Head of caudate nucleus (tissue), 42 donors: ENCODE measurements around the gene RXFP2.

Source experiments
- DNase-seq, 42 donors: peaks; one replicate each; pipeline versions ENCODE4 v3.0.0 to v3.0.0-alpha.2; 2020 to 2021; ENCODE audit warnings: mixed read lengths in 7 of 42
- intact Hi-C: fragments of 100-400 bp; cut with DNase I; formaldehyde crosslinking; loops from one replicate; pipeline ENCODE4 v1.15.0; 2022

RXFP2 gene

GRCh38 chr13:31739226-31739625, at the start of gene RXFP2:
RXFP2 (plus strand) TSS chr13:31739526; CDS start chr13:31739613, 87 bp downstream.
- intact Hi-C loops: no loop called here
- no peak for DNase-seq

DNA sequence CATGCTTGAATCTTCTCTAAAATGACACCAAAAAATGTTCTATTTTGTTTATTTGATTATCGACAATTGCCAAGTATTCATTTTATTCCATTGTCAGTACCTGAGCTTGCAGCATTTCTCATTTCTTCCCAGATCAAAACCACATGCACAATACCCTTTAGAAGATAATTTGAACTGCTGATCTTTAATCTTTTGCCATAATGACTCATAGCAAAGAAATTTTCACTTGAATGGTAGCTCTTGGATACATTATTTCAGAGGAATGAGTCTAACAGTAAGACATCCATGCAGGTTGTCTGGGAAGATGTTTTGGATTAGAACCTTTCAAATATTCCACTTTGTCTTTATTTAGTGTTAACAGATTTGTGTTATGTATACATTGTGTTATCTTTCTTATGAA, 42.0 kb upstream of the RXFP2 start:
- no peak for DNase-seq
- intact Hi-C loops: no loop called here

DNA sequence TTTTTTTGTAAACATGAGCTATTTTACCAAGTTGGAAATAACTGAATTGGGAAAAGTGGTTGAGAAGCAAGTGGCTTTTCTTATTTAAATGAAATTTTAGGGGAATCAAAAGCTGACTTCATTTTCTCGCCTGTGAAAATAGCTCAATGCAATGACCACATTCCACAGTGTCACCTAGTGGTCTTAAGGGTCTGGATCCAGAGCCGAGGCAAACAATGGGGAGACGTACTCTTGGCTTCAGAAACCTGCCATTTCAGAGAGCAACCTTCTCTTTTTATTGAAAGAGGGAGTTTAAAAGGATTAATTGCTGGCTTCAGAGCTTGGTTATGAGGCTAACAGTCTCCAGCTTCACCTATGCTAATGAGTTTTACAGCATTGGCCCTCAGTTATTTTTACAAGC, 39.7 kb upstream of the RXFP2 start:
- no peak for DNase-seq
- intact Hi-C loops: no loop called here

DNA sequence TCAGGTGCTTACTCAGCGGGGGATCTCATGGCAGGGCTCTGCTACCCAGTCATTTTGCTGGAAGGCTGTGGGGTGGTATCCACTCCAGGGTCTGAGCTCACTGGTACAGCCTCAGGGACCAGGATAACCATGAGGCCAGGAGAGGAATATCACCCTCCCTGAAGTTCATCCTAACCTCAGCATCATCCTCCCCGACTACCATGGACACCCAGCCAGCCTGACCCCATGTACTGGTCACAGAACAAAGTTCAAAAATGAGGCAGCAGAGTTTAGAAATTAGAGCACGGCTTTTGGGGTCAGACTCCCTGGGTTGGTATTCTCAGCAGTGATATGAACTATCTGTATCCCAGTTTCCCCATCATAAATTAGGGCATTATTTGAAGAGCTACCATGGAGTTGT, 35.5 kb upstream of the RXFP2 start:
- DNase-seq: no peak
- intact Hi-C loops: no loop called here

DNA sequence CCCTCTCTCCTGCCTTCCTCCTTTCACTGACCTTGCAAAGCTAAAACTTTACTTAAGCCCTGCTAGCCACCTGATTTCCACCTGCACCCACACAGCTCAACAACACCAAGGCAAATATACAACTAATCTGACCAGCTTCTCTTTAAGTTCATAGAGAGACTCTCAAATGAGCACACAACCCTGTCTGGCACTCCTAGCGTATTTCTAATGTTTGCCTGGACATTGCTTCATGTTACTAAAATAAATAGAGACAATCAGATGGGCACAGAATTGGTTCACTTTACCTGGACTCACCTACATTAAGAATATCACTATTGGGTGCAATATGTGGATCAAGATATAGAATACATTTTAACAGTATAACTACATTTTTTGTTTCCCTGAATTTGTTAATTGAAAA, 33.2 kb upstream of the RXFP2 start:
- DNase-seq: no peak
- intact Hi-C loops: no loop called here

DNA sequence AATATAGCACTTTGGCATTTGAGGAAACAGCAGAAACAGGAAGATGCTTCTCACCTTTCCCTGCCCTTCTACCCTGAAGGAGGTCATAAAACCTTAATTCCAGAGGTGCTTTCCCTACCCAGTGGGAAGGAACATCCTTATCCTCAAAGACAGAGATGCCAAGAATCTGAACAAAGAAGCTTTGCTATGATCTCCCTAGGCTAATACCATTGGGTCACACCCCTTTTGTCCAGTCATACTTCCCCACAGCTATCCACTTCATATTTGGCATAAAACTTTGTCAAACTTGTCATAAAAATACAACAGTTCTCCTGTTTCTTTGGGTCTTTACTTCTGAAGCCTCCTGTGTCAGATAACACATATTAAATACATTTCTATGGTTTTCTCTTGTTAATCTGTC, 21.7 kb upstream of the RXFP2 start:
- DNase-seq: no peak
- intact Hi-C loops: no loop called here

- no peak for DNase-seq
- intact Hi-C loops: no loop called here
Measured at GRCh38 chr13:31719214-31719613, 20.1 kb upstream of the RXFP2 start.

DNA sequence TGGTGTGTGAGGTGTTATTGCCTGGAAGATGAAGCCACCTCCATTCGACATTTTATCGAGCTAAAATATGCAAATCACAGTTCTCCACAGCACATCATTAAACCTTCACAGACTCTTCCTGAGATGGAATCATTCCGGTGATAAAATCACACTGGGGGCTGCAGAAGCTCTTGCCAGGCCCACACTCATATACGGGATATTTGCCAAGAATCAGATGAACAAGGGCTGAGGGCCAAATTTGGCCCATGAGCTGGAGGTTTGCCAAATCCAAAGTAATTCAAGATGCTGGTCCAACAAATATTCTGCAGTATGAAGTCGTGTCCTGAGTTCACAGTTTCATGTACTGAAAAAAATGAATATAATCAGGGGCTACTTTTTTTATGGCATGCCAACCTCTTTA, 16.7 kb upstream of the RXFP2 start:
- intact Hi-C loops: no loop called here
- no peak for DNase-seq

DNA sequence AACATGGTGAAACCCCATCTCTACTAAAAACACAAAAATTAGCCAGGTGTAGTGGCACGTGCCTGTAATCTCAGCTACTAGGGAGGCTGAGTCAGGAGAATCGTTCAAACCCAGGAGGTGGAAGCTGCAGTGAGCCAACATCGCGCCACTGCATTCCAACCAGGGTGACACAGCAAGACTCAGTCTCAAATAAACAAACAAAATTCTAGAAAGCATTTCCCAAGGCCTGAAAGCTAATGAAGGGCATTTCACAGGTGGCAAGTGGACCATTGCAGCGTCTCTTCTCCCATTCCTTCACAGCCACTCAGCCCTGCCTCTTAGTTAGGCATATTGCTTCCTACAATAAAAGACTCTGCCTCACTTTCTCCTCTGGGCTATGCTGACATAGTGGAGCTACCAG, 13.5 kb upstream of the RXFP2 start:
- DNase-seq: no peak
- intact Hi-C loops: no loop called here

- intact Hi-C loops: no loop called here
Measured at GRCh38 chr13:31731921-31732320, 7.4 kb upstream of the RXFP2 start.

GRCh38 chr13:31733066-31733465, 6.3 kb upstream of the RXFP2 start:
- intact Hi-C loops: no loop called here
- no peak for DNase-seq

More at GRCh38 chr13:31731921-31732320, 7.4 kb upstream of the RXFP2 start:
- DNase-seq: no peak

DNA sequence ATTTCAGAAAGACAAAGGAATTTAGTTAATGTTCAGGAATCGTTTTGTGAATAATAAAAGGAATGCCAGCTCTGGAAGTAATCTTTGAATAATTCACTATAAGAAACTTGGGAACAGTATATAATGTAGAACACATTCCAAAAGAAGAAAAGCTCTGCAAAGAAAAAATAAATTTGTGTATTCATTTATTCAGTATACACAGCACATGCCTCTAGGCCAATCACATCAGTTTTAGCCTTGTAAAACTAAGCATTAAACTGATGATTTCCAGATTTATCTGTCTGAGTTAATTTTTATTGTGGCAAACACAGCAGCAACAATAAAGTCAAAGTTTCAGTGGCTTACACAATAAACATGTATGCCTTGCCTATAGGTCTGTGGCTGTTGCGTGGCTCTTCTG, 5.7 kb upstream of the RXFP2 start:
- DNase-seq: no peak
- intact Hi-C loops: no loop called here

- intact Hi-C loops: loop anchor here (10.0 kb wide), 2 partner anchors 307 to 507 kb away; no protein-coding TSS in a partner anchor
Measured at GRCh38 chr13:31742097-31742734, 2.9 kb downstream of the RXFP2 start.

GRCh38 chr13:31747291-31747690, 8.0 kb downstream of the RXFP2 start:
- intact Hi-C loops: loop anchor here (10.0 kb wide), 2 partner anchors 312 to 512 kb away; no protein-coding TSS in a partner anchor
- DNase-seq: no peak

More at GRCh38 chr13:31742097-31742734, 2.9 kb downstream of the RXFP2 start:
- DNase-seq: peak; percentile 44 to 87 (median 70)

DNA sequence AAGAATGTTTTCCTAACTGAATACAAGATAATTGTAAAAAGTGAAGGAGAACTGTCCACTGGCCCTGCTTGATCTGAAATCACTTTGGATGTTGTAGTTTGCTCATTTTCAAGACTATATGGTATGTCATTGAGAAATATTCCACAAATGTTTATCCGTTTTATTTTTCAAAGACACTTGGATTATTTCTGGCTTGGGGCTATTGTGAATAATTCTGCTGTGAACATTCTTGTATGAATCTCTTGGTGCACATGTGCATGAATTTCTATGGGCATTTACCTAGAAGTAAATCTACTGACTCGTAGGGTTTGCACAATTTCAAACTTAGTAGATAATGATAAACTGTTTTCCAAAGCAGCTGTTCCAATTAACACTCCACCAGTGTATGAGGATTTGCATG, 8.6 kb downstream of the RXFP2 start:
- intact Hi-C loops: loop anchor here (10.0 kb wide), 2 partner anchors 313 to 513 kb away; no protein-coding TSS in a partner anchor
- no peak for DNase-seq

DNA sequence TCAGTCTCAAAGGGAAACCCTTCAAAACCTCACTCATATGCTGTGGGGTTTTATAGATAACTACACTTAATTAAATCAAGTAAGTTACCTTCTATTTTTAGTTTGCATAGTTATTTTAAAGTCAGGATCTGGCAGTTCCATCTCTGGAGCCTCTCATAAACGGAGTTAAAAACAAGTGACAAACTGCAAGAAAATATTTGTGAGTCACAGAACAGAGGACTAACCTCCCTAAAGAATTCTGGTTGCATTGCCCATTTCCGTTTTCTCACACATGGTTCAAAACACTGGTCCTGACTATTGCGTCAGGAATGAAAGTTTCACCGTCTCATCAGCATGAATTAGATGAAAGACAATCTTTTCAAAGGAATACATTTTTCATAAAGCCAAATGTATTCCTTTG, 10.6 kb downstream of the RXFP2 start:
- intact Hi-C loops: loop anchor here (10.0 kb wide), 2 partner anchors 315 to 515 kb away; no protein-coding TSS in a partner anchor
- no peak for DNase-seq

- intact Hi-C loops: no loop called here
- peak in 1 of 42 donors; percentile 15 for DNase-seq
Measured at GRCh38 chr13:31755211-31755610, 15.9 kb downstream of the RXFP2 start.

DNA sequence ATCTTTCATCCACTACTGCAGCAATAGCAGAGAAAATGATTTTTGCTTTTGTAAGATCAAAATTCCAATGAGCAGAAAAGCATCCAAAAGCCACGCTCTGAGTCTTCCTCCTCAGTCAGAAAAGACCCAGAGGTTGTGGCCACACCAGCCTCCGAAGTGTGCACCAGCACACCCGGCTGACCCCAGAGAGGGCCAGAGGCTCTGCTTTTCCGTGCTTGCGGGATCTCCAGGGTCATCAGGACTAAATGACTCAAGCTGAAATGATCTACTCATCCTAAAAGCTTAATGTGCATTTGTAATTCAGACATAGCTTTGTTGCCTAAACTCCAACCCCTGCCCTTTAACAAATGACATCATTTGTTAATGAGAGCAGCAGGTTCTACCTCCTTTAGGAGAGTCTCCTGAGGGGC, 16.5 kb downstream of the RXFP2 start:
- no peak for DNase-seq
- intact Hi-C loops: no loop called here

- no peak for DNase-seq
- intact Hi-C loops: no loop called here
Measured at GRCh38 chr13:31756346-31756745, 17.0 kb downstream of the RXFP2 start.

GRCh38 chr13:31761951-31762350, 22.6 kb downstream of the RXFP2 start:
- intact Hi-C loops: no loop called here
- no peak for DNase-seq

GRCh38 chr13:31764556-31764955, 25.2 kb downstream of the RXFP2 start:
- DNase-seq: no peak
- intact Hi-C loops: no loop called here
